Inflammatory macrophage (primary cell): ENCODE data around the gene LARP1.
"Not testable (repeated sequence)": the region's sequence is repeated elsewhere in the genome, so short reads cannot be mapped to it uniquely, and the experiment has no call there.

Experiments used
- DNase-seq, 2 donors: peaks; one replicate each; pipeline ENCODE4 v3.0.0-alpha.2; 2020 to 2022

LARP1 gene

GRCh38 chr5:154735362-154735761 is 19.8 kb upstream of the LARP1 start:
- not testable (repeated sequence) for DNase-seq

- DNase-seq: not testable (repeated sequence)
Measured at GRCh38 chr5:154736372-154736771, 18.8 kb upstream of the LARP1 start.

- no peak for DNase-seq
Measured at GRCh38 chr5:154737667-154738320, 17.4 kb upstream of the LARP1 start.

- no peak for DNase-seq
Measured at GRCh38 chr5:154740483-154740882, 14.7 kb upstream of the LARP1 start.

- DNase-seq: no peak
Measured at GRCh38 chr5:154740957-154741356, 14.2 kb upstream of the LARP1 start.

GRCh38 chr5:154741415-154741814 is 13.8 kb upstream of the LARP1 start:
- DNase-seq: no peak

- no peak for DNase-seq
Measured at GRCh38 chr5:154743812-154744211, 11.4 kb upstream of the LARP1 start.

- no peak for DNase-seq
Measured at GRCh38 chr5:154745349-154745748, 9.8 kb upstream of the LARP1 start.

GRCh38 chr5:154749491-154749890 is 5.7 kb upstream of the LARP1 start:
- DNase-seq: no peak

GRCh38 chr5:154750641-154751040 is 4.5 kb upstream of the LARP1 start:
- DNase-seq: not testable (repeated sequence)

- DNase-seq: no peak
Measured at GRCh38 chr5:154751854-154752253, 3.3 kb upstream of the LARP1 start.

GRCh38 chr5:154753792-154754191 is 1.4 kb upstream of the LARP1 start:
- DNase-seq: no peak

GRCh38 chr5:154754460-154755360 is 467 bp upstream of the LARP1 start:
- DNase-seq: peak; percentile 97 to 98

GRCh38 chr5:154756009-154756867 is 1.1 kb downstream of the LARP1 start:
- DNase-seq: peak; percentile 5 to 24

GRCh38 chr5:154756868-154757813 is 2.0 kb downstream of the LARP1 start:
- DNase-seq: peak; percentile 50 to 62

GRCh38 chr5:154757814-154758406 is 2.7 kb downstream of the LARP1 start:
- no peak for DNase-seq

GRCh38 chr5:154758493-154758892 is 3.3 kb downstream of the LARP1 start:
- no peak for DNase-seq

- DNase-seq: no peak
Measured at GRCh38 chr5:154758977-154759376, 3.8 kb downstream of the LARP1 start.

- DNase-seq: not testable (repeated sequence)
Measured at GRCh38 chr5:154759868-154760267, 4.7 kb downstream of the LARP1 start.

GRCh38 chr5:154761046-154761736 is 6.0 kb downstream of the LARP1 start:
- no peak for DNase-seq

- DNase-seq: no peak
Measured at GRCh38 chr5:154762261-154762660, 7.1 kb downstream of the LARP1 start.
